HepG2 (cell line): ENCODE measurements around the gene RNF10. TPM values are rescaled to one million over a fixed set of nuclear protein-coding genes. Genes with fewer than 3 reads are reported as not detected.

Experiments
- BATF2 ChIP-seq: sonication (generic); formaldehyde crosslinking; IDR thresholded peaks from 2 replicates; pipeline ENCODE4 v1.8.0; 2022; ENCODE audit warnings: mild to moderate bottlenecking, missing genetic modification reagents, moderate library complexity
- ELK4 ChIP-seq: sonication (generic); formaldehyde crosslinking; IDR thresholded peaks from 2 replicates; pipeline ENCODE4 v1.9.0; 2021; ENCODE audit warnings: missing genetic modification reagents, borderline replicate concordance
- FOXJ3 ChIP-seq: sonication (generic); formaldehyde crosslinking; IDR thresholded peaks from 2 replicates; pipeline ENCODE4 v1.4.0; 2020; ENCODE audit warnings: missing genetic modification reagents, mild to moderate bottlenecking, borderline replicate concordance
- FOXM1 ChIP-seq: sonication (generic); formaldehyde crosslinking; IDR thresholded peaks from 2 replicates; pipeline ENCODE4 v1.5.0; 2020; ENCODE audit warnings: missing genetic modification reagents
- HDAC6 ChIP-seq: fragments of 200-600 bp; sonication (generic); IDR thresholded peaks from 2 replicates; pipeline ENCODE4 v1.7.0; 2017; ENCODE audit warnings: mild to moderate bottlenecking, antibody characterized with exemption, low read length, low read depth
- JUNB ChIP-seq: sonication (generic); formaldehyde crosslinking; IDR thresholded peaks from 2 replicates; pipeline ENCODE4 v1.8.0; 2022; ENCODE audit warnings: missing genetic modification reagents, mild to moderate bottlenecking, borderline replicate concordance
- MBD4 ChIP-seq: IDR thresholded peaks from 2 replicates; pipeline ENCODE4 v1.6.1; 2012; ENCODE audit warnings: low read length, inconsistent platforms, borderline replicate concordance
- MEF2D ChIP-seq: sonication (generic); formaldehyde crosslinking; IDR thresholded peaks from 2 replicates; pipeline ENCODE4 v1.5.1; 2020; ENCODE audit warnings: mild to moderate bottlenecking, missing genetic modification reagents
- NCOA5 ChIP-seq: sonication (generic); formaldehyde crosslinking; IDR thresholded peaks from 2 replicates; pipeline ENCODE4 v1.4.0; 2020; ENCODE audit warnings: missing genetic modification reagents
- NKX3-1 ChIP-seq: sonication (generic); formaldehyde crosslinking; IDR thresholded peaks from 2 replicates; pipeline ENCODE4 v1.5.0; 2020; ENCODE audit warnings: missing genetic modification reagents
- POLR2AphosphoS5 ChIP-seq: IDR thresholded peaks from 2 replicates; pipeline ENCODE4 v1.6.1; 2012; ENCODE audit warnings: low read depth, low read length
- SAP130 ChIP-seq: IDR thresholded peaks from 2 replicates; pipeline ENCODE4 v1.6.1; 2016; ENCODE audit warnings: low read depth
- TBX3 ChIP-seq: fragments of 450-650 bp; IDR thresholded peaks from 2 replicates; pipeline ENCODE4 v1.6.1; 2017; ENCODE audit warnings: antibody characterized with exemption, mild to moderate bottlenecking, inconsistent platforms, borderline replicate concordance
- ZFX ChIP-seq: sonication (generic); formaldehyde crosslinking; IDR thresholded peaks from 2 replicates; pipeline ENCODE4 v1.4.0; 2020; ENCODE audit warnings: mild to moderate bottlenecking, low read depth, missing genetic modification reagents, moderate library complexity
- ZNF260 ChIP-seq: sonication (generic); formaldehyde crosslinking; IDR thresholded peaks from 2 replicates; pipeline ENCODE4 v1.4.0; 2020; ENCODE audit warnings: missing genetic modification reagents, low read depth, mild to moderate bottlenecking, borderline replicate concordance
- ZNF326 ChIP-seq: sonication (generic); formaldehyde crosslinking; IDR thresholded peaks from 2 replicates; pipeline ENCODE4 v1.4.0; 2020; ENCODE audit warnings: missing genetic modification reagents, borderline replicate concordance
- ZNF563 ChIP-seq: sonication (generic); formaldehyde crosslinking; IDR thresholded peaks from 2 replicates; pipeline ENCODE4 v1.8.0; 2022; ENCODE audit warnings: mild to moderate bottlenecking, moderate library complexity, missing genetic modification reagents
- ZNF607 ChIP-seq: sonication (generic); formaldehyde crosslinking; IDR thresholded peaks from 2 replicates; pipeline ENCODE4 v1.5.1; 2020; ENCODE audit warnings: missing genetic modification reagents, mild to moderate bottlenecking, borderline replicate concordance
- ZNF616 ChIP-seq: sonication (generic); formaldehyde crosslinking; IDR thresholded peaks from 2 replicates; pipeline ENCODE4 v1.5.0; 2020; ENCODE audit warnings: low read depth, mild to moderate bottlenecking, missing genetic modification reagents
- ZNF749 ChIP-seq: sonication (generic); formaldehyde crosslinking; IDR thresholded peaks from 2 replicates; pipeline ENCODE4 v1.8.0; 2022; ENCODE audit warnings: mild to moderate bottlenecking, missing genetic modification reagents, moderate library complexity, borderline replicate concordance
- polyA plus RNA-seq, 8 experiments: library from polyadenylated mRNA; depleted of rRNA in 3 of 8; stranded (reverse) in 7 of 8; unstranded in 1 of 8; fragments of >200 nt; fragmentation: Illumina TruSeq in 4 of 8; extraction: Trizol in 4 of 8; gene quantifications; 2 replicates each; pipeline versions ENCODE4 v1.2.1 to v1.2.3, GENCODE V29; 2011 to 2016; ENCODE audit warnings: low read depth in 4 of 8, missing spikeins in 1 of 8, mixed read lengths in 1 of 8; ENCODE audit not compliant: insufficient read depth in 1 of 8
- total RNA-seq, 5 experiments: library from RNA; depleted of rRNA; stranded (reverse); fragments of >200 nt; fragmentation: Illumina TruSeq; extraction: Trizol; gene quantifications; 2 replicates each; pipeline ENCODE4 v1.2.3, GENCODE V29; 2016; ENCODE audit warnings: low read depth in 1 of 5
- TF ChIP-seq, protein P1 (sequence below): sonication (generic); formaldehyde crosslinking; IDR thresholded peaks from 2 replicates; pipeline ENCODE4 v1.9.0; 2021; ENCODE audit warnings: missing genetic modification reagents, mild to moderate bottlenecking, borderline replicate concordance
- TF ChIP-seq, protein P2 (sequence below): sonication (generic); formaldehyde crosslinking; conservative IDR thresholded peaks from 2 replicates; pipeline ENCODE4 v1.4.0; 2020; ENCODE audit warnings: missing genetic modification reagents
- TF ChIP-seq, protein P3 (sequence below): sonication (generic); formaldehyde crosslinking; IDR thresholded peaks from 2 replicates; pipeline ENCODE4 v1.4.0; 2020; ENCODE audit warnings: missing genetic modification reagents

The RNF10 gene
- total and polyA plus RNA-seq, 2 of the 13 experiments (the other 11 are each of a cell fraction or from before 2014, with no cell fraction given) = 62.5 to 88.0 TPM

DNA sequence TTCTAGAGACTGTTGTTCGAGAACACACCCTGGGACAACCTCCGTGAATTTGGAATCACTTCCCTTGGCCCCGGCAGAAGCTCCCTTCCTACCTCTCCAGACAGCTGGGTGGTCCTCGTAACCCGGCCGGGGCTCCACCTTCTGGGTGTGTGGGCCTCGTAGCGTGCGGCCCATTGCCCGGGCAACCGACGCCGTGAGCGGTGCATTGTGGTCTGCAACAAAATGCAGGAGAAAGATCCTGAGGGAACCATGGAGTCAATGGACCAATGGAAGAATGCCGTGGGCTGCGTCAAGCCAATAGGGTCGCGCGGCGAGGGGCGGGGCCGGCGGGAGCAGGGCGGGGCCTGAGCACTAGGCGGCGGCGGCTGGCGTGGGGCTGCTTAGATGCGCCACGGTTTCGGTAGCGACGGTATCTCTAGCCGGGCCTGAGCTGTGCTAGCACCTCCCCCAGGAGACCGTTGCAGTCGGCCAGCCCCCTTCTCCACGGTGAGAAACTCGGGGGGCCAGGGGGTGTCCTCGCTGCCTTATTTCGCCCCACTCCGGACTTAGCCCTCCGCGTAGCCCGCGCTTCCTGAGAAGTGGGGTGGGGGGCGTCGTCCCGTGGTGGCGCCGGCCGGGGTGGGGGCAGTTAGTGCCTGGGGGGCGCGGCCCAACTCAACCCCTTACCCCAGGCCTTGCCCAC lies 38.3 kb upstream of the RNF10 start, which contains the start of gene DYNLL1 (continued):
- TF ChIP-seq, protein P1, sequence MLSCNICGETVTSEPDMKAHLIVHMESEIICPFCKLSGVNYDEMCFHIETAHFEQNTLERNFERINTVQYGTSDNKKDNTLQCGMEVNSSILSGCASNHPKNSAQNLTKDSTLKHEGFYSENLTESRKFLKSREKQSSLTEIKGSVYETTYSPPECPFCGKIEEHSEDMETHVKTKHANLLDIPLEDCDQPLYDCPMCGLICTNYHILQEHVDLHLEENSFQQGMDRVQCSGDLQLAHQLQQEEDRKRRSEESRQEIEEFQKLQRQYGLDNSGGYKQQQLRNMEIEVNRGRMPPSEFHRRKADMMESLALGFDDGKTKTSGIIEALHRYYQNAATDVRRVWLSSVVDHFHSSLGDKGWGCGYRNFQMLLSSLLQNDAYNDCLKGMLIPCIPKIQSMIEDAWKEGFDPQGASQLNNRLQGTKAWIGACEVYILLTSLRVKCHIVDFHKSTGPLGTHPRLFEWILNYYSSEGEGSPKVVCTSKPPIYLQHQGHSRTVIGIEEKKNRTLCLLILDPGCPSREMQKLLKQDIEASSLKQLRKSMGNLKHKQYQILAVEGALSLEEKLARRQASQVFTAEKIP (CRISPR knock-in tag) = no peak
- no peak for TF ChIP-seq MBD4
- peak; percentile 99 for TF ChIP-seq SAP130 (CRISPR knock-in tag)
- no peak for TF ChIP-seq FOXJ3
- TF ChIP-seq ZNF607 (CRISPR knock-in tag) = no peak
- no peak for TF ChIP-seq TBX3
- no peak for TF ChIP-seq NCOA5 (CRISPR knock-in tag)
- TF ChIP-seq NKX3-1 (CRISPR knock-in tag) = no peak
- TF ChIP-seq BATF2 (CRISPR knock-in tag) = 0 out of 2 replicates have a peak, but pooled peaks have one; percentile 34
- TF ChIP-seq MEF2D (CRISPR knock-in tag) = no peak
- no peak for TF ChIP-seq ELK4 (CRISPR knock-in tag)
- TF ChIP-seq JUNB (CRISPR knock-in tag) = no peak
- no peak for TF ChIP-seq ZNF616 (CRISPR knock-in tag)
- no peak; the same call in 1 of the 2 replicates for TF ChIP-seq ZNF749
- no peak for TF ChIP-seq HDAC6
- TF ChIP-seq, protein P2, sequence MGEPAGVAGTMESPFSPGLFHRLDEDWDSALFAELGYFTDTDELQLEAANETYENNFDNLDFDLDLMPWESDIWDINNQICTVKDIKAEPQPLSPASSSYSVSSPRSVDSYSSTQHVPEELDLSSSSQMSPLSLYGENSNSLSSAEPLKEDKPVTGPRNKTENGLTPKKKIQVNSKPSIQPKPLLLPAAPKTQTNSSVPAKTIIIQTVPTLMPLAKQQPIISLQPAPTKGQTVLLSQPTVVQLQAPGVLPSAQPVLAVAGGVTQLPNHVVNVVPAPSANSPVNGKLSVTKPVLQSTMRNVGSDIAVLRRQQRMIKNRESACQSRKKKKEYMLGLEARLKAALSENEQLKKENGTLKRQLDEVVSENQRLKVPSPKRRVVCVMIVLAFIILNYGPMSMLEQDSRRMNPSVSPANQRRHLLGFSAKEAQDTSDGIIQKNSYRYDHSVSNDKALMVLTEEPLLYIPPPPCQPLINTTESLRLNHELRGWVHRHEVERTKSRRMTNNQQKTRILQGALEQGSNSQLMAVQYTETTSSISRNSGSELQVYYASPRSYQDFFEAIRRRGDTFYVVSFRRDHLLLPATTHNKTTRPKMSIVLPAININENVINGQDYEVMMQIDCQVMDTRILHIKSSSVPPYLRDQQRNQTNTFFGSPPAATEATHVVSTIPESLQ (CRISPR knock-in tag) = no peak
- TF ChIP-seq, protein P3, sequence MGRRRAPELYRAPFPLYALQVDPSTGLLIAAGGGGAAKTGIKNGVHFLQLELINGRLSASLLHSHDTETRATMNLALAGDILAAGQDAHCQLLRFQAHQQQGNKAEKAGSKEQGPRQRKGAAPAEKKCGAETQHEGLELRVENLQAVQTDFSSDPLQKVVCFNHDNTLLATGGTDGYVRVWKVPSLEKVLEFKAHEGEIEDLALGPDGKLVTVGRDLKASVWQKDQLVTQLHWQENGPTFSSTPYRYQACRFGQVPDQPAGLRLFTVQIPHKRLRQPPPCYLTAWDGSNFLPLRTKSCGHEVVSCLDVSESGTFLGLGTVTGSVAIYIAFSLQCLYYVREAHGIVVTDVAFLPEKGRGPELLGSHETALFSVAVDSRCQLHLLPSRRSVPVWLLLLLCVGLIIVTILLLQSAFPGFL = no peak
- no peak for TF ChIP-seq ZNF260 (CRISPR knock-in tag)
- no peak for TF ChIP-seq FOXM1 (CRISPR knock-in tag)
- peak; percentile 85; the same call in 1 of the 2 replicates for TF ChIP-seq ZNF563 (CRISPR knock-in tag)
- TF ChIP-seq ZFX (CRISPR knock-in tag) = peak; percentile 91
- TF ChIP-seq POLR2AphosphoS5 = peak; percentile 95
- no peak for TF ChIP-seq ZNF326 (CRISPR knock-in tag)
